GM19328 (cell line): ENCODE results near the gene WASHC4.

Source experiments
- ATAC-seq: cut with Tn5 transposase; IDR thresholded peaks from one replicate; pipeline ENCODE4 v1.9.1; 2021; ENCODE audit warnings: mild to moderate bottlenecking, moderate library complexity; ENCODE audit not compliant: unreplicated experiment

Gene WASHC4

DNA sequence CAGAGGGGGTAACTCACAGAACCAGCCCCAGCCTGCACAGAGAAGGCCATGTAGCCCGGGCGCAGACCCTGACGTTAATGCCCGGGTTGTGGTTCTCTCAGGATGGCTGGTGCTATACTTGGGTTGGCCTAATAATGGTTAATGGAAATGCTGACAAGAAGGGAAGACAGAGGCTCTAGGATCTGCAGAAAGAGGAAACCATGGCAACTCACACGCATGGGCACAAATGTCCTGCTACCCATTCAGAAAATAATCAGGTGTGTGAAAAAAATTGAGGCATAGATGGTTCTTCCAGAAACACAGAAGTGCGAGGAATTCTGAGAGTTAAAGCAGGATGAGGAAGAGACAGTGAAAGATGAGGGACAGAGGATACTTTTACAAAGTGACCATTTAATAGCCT, 94.7 kb downstream of the WASHC4 start:
- no peak for ATAC-seq

DNA sequence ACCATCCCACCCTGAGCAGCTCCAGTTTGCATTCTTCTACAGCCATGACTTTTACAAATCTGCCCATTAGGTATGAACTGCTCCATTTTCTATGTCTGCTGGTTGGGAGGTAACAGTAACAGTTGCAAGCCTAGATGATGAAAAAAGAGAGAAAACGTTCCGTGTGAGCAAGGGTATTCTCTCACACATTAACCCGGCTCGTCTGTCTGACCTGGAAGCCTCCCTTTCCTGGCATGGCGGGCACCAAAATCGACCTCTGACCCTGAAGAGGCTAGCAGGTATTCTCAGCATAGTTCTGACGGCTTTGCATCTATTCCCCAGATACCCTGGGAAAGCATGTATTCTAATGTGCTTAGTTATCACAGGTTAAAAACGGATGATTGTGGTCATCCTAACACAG, 96.6 kb downstream of the WASHC4 start:
- ATAC-seq, result no peak

DNA sequence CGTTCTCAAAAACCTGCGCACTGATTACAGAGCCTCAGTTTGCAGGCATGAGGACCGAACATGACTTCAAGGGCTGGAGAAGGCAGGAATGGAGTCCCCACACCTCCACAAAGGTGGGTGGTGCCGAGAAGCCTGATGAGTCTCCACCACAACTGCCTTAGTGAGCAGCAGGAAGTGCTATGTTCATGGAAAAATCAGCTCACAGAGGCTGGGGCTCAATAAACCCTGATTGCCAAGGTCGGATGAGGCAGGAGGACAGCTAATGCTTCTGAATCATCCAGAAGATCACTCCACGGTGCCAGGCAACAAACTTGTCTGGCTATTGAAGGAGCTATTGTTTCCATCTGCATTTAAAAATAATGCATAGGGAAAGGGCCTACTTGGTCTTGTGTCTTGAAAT, 97.4 kb downstream of the WASHC4 start:
- ATAC-seq, result no peak

DNA sequence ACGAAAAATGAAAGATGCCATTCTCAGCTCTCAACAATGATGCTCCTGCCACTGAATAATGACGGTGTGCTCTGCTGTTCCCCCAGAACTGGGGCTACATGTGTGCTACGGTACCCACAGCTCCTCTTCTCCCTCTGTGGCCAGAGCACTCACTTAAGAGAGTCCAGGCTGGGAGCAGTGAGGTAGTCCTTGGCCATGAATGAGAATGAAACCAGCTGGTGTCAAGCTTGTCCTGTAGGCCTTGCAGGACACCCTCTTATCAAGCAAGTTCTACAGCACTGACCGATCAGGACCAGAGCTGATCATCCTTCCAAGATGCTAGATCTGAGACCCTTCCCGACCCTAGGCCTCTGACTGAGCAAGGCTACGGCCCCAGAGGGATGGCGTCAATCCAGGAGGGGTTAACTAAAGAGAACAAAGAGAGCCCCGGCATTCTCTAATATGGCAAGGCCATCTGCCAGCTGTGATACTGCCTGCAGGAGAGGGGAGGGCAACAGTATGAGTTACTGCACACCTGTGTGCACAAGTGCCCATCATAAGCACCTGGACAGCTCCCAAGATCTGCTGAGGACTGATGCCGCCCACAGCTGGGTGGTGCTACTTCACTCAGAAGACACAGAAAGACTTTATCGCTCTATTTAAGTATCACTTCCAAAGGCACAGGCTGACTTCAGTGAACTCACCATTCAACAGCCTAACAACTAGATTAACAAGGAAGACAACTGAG, 98.0 kb downstream of the WASHC4 start:
- no peak for ATAC-seq

DNA sequence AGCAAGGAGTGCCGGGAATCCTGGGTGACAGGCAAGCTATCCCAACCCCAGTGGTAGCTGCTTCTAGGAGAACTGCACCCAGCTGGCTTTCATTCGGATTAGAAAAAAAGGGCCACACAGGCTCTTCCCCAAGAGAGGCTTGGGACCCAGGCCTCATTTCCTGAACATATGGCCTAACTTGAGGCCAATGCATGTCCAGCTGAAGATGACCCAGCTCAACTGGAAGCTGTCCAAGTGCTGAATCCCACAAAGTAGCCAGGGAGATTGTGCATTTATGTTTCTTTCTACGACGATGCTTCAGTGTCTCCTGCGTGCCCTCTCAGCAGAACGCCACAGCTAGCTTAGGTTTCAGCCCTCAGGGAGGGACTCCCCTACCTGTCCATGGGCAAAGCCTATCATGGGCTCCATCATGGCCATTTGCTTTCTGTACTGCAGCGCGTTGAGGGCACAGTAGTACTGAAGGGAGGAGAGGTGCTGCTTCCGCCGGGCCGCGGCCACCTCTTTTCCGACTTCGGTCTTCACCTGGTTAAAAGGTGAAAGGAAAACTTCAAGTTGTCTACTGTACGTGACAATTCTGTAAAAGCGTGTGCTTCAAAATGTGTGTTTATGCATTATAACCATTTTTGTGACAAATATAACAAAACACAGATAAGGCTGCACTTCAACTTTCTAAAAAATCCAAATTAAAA, 99.3 kb downstream of the WASHC4 start:
- ATAC-seq, result no peak

DNA sequence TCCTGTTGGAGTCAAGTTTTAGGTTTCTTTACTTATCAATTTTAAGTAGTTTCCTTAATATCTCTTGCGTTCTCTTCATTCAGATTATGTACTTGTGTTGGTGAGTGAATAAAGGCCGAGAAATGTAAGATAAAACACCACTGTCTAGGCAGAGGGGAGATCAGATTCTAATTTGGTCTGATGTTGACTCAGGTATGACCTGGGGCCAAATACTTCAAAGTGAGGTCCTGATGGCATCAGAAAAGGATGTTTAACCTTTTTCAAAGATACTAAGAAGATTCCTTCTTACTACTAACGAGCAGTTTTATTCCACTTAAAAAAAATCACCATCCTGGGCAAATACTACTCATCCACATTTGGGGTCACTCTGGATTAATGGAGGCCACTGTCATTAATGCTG, 101.6 kb downstream of the WASHC4 start:
- no peak for ATAC-seq

DNA sequence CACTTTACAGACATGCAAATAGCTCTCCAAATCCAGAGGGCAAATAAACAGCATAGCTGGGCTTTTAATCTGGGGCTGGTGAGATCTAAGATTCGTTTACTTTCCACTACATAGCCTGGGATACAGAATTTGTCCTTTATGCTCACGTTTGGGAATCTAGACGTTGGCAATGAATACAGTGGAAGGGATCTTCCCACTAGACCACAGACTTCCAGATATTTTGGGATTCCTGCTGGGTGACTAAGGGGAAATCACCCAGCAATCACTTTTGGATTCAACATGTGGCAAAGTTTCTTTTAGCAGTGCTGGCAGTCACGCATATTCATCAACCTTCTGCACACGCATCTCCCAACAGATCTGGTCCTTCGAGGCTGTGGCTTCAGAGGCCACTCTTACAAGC, 104.9 kb downstream of the WASHC4 start:
- no peak for ATAC-seq

DNA sequence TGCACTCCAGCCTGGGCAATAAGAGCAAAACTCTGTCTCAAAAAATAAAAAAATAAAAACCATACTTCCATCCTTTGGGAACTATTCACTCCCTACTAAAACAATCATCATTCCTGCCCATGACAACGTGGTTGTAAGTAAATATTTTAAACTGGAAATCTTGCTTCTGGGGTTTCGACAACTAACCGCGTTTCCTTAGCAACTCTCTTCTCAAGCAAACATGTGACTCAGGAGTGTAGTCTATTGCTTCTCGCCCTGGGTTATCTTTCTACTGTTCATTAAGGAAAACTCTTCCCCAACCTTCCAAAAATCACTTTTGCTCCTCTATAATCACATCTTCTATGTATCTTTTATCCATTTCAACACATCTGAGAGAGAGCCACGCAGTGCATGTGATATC, 106.6 kb downstream of the WASHC4 start:
- ATAC-seq, result no peak

DNA sequence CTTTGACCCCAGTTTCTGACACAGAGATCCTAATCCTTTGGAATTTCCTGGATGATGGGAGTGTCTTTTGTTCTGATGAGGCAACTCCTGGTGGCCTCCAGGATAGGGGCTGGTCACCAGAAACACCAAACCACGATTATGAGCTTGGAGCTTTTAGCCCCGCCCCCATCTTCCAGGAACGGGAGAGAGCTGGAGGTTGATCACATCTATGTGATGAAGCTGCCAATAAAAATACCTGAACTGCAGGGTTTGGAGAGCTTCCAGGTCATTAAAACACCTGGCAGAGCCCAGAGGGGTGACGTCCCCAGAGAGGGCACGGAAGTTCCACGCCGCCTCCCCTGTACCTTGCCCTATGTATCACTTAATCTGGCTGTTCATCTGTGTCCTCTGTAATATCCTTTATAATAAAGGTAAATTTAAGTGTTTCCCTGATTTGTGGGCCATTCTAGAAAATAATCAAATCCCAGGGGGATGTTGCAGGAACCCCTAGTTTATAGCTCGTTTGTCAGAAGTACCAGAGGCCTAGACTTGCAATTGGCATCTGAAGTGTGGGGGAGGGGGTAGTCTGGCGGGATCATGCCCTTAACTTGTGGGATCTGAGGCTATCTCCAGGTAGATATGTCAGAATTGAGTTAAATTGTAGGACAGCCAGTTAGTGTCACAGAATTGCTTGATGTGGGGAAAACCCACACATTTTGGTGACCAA, 107.3 kb downstream of the WASHC4 start:
- no peak for ATAC-seq

DNA sequence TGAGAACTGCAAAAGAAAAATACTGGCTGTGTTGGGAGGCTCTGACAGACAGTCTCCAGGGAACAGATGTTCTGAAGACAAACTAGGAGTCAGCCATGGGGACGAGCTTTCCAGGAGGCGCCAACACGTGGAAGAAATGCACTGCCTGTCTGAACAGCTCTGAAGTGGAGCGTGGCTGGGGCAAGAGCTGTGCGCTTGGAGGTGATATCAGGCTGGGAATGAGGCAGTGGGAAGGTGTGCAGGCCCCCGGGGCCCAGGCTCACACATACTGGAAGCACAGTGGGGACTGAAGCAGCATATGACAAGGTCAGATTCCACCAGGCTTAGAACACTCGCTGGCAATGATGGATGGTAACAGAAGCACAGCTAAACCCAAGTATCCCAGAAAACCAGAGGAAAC, 110.9 kb downstream of the WASHC4 start:
- no peak for ATAC-seq
